GM12872 (cell line): Measurements from ENCODE around the gene RFTN1.

Experiments
- CTCF ChIP-seq: IDR thresholded peaks from 3 replicates; pipeline ENCODE4 v1.5.1; 2011; ENCODE audit warnings: low read depth, mild to moderate bottlenecking, low read length, moderate library complexity; ENCODE audit not compliant: insufficient read depth

The RFTN1 gene

GRCh38 chr3:16427103-16427965 is 86.2 kb downstream of the RFTN1 start:
- TF ChIP-seq CTCF = no peak

- TF ChIP-seq CTCF = no peak
These were observed 86.8 kb downstream of the RFTN1 start for GRCh38 chr3:16426665-16427064.

GRCh38 chr3:16426029-16426400 is 87.5 kb downstream of the RFTN1 start:
- no peak for TF ChIP-seq CTCF

GRCh38 chr3:16425398-16426028 is 88.0 kb downstream of the RFTN1 start:
- TF ChIP-seq CTCF = no peak

- no peak for TF ChIP-seq CTCF
These were observed 89.4 kb downstream of the RFTN1 start for GRCh38 chr3:16423947-16424673.

GRCh38 chr3:16423298-16423697 is 90.2 kb downstream of the RFTN1 start:
- no peak for TF ChIP-seq CTCF

GRCh38 chr3:16419640-16420241 is 93.8 kb downstream of the RFTN1 start:
- no peak for TF ChIP-seq CTCF
